Parathyroid adenoma (tissue), 2 donors: ENCODE measurements around the gene HSD17B11.

Experiments
- H2AFZ ChIP-seq: fragments of 300-600 bp; sonication (generic); one replicate; pipeline ENCODE4 v1.7.0; 2017; ENCODE audit warnings: antibody characterized with exemption, mild to moderate bottlenecking
- H3K27ac ChIP-seq: fragments of 300-600 bp; sonication (generic); one replicate; pipeline ENCODE4 v1.7.0; 2017
- H3K27me3 ChIP-seq: fragments of 300-600 bp; sonication (generic); one replicate; pipeline ENCODE4 v1.7.0; 2017; ENCODE audit warnings: low read length; ENCODE audit not compliant: control insufficient read depth, insufficient read depth
- H3K36me3 ChIP-seq: fragments of 300-600 bp; sonication (generic); one replicate; pipeline ENCODE4 v1.7.0; 2017; ENCODE audit warnings: low read length; ENCODE audit not compliant: control insufficient read depth, insufficient read depth
- H3K4me1 ChIP-seq: fragments of 300-600 bp; sonication (generic); one replicate; pipeline ENCODE4 v1.7.0; 2017; ENCODE audit warnings: control low read depth
- H3K4me2 ChIP-seq: fragments of 300-600 bp; sonication (generic); one replicate; pipeline ENCODE4 v1.7.0; 2017; ENCODE audit warnings: low read length
- H3K4me3 ChIP-seq: fragments of 300-600 bp; sonication (generic); one replicate; pipeline ENCODE4 v1.7.0; 2017; ENCODE audit warnings: low read depth, low read length
- H3K79me2 ChIP-seq: fragments of 300-600 bp; sonication (generic); one replicate; pipeline ENCODE4 v1.7.0; 2017; ENCODE audit warnings: control low read depth
- H3K9ac ChIP-seq: fragments of 300-600 bp; sonication (generic); one replicate; pipeline ENCODE4 v1.7.0; 2017; ENCODE audit warnings: mild to moderate bottlenecking
- H3K9me3 ChIP-seq: fragments of 300-600 bp; sonication (generic); one replicate; pipeline ENCODE4 v1.7.0; 2017; ENCODE audit warnings: low read length; ENCODE audit not compliant: control insufficient read depth
- CTCF ChIP-seq: fragments of 300-600 bp; sonication (generic); IDR thresholded peaks from one replicate; pipeline ENCODE4 v1.7.0; 2017; ENCODE audit warnings: antibody characterized with exemption, mild to moderate bottlenecking
- donor health status: primary hyperparathyroidism.

HSD17B11 gene

GRCh38 chr4:87375719-87376291, 15.2 kb downstream of the HSD17B11 start:
- Histone ChIP-seq H2AFZ (no peak overlapping the region), H3K79me2 (no peaks in the 10 kb centered on the region), H3K27ac (no peak overlapping the region), H3K4me2 (no peak overlapping the region), H3K27me3 (no peaks in the 10 kb centered on the region), H3K9ac (no peak overlapping the region), H3K4me3 (no peak overlapping the region), H3K36me3 (no peaks in the 10 kb centered on the region), H3K9me3 (no peaks in the 10 kb centered on the region), H3K4me1 (no peaks in the 10 kb centered on the region)
- TF ChIP-seq CTCF = peak; percentile 59

- TF ChIP-seq CTCF = no peak
- H3K9me3 ChIP-seq = no peaks in the 10 kb centered on the region
- no peak overlapping the region for H2AFZ ChIP-seq
- no peak overlapping the region for H3K27ac ChIP-seq
- H3K9ac ChIP-seq = no peak overlapping the region
- H3K4me3 ChIP-seq = no peak overlapping the region
- H3K36me3 ChIP-seq = no peaks in the 10 kb centered on the region
- H3K27me3 ChIP-seq = no peaks in the 10 kb centered on the region
- H3K79me2 ChIP-seq = no peaks in the 10 kb centered on the region
- no peaks in the 10 kb centered on the region for H3K4me1 ChIP-seq
- no peak overlapping the region for H3K4me2 ChIP-seq
Measured at GRCh38 chr4:87370068-87370467, 20.9 kb downstream of the HSD17B11 start.

- TF ChIP-seq CTCF = no peak
- no peaks in the 10 kb centered on the region for H3K36me3 ChIP-seq
Measured at GRCh38 chr4:87366521-87367162, 24.3 kb downstream of the HSD17B11 start.

GRCh38 chr4:87365348-87365747, 25.6 kb downstream of the HSD17B11 start:
- H3K4me1 ChIP-seq = no peaks in the 10 kb centered on the region
- H3K9me3 ChIP-seq = no peaks in the 10 kb centered on the region
- H3K36me3 ChIP-seq = no peaks in the 10 kb centered on the region
- H3K79me2 ChIP-seq = no peaks in the 10 kb centered on the region
- H3K27me3 ChIP-seq = no peaks in the 10 kb centered on the region
- H3K27ac ChIP-seq = no peak overlapping the region
- no peak for TF ChIP-seq CTCF
- no peak overlapping the region for H2AFZ ChIP-seq
- no peak overlapping the region for H3K4me2 ChIP-seq
- no peak overlapping the region for H3K9ac ChIP-seq
- no peak overlapping the region for H3K4me3 ChIP-seq

More at GRCh38 chr4:87366521-87367162, 24.3 kb downstream of the HSD17B11 start:
- Histone ChIP-seq H3K4me2 (no peak overlapping the region), H3K9me3 (no peaks in the 10 kb centered on the region), H3K27me3 (no peaks in the 10 kb centered on the region), H2AFZ (no peak overlapping the region), H3K4me1 (no peaks in the 10 kb centered on the region), H3K4me3 (no peak overlapping the region), H3K27ac (no peak overlapping the region), H3K9ac (no peak overlapping the region), H3K79me2 (no peaks in the 10 kb centered on the region)

- no peak overlapping the region for H3K27ac ChIP-seq
- no peak overlapping the region for H3K4me2 ChIP-seq
- TF ChIP-seq CTCF = no peak
Measured at GRCh38 chr4:87363552-87363951, 27.4 kb downstream of the HSD17B11 start.

More at GRCh38 chr4:87363552-87363951, 27.4 kb downstream of the HSD17B11 start:
- Histone ChIP-seq H3K27me3 (no peaks in the 10 kb centered on the region), H3K79me2 (no peaks in the 10 kb centered on the region), H3K9ac (no peak overlapping the region), H3K4me3 (no peak overlapping the region), H2AFZ (no peak overlapping the region), H3K4me1 (no peaks in the 10 kb centered on the region), H3K36me3 (no peaks in the 10 kb centered on the region), H3K9me3 (no peaks in the 10 kb centered on the region)
